HCT116 (cell line): Measurements from ENCODE around the gene KLHL25. TPM values are rescaled to one million over a fixed set of nuclear protein-coding genes. Genes with fewer than 3 reads are reported as not detected.

ENCODE experiments used
- ATAC-seq: fragments of 200-7000 bp; cut with Tn5 transposase; 2 replicates; pipeline ENCODE4 v1.9.1; 2020; ENCODE audit warnings: mild to moderate bottlenecking, moderate library complexity
- BruUV-seq: library from RNA; stranded (reverse); fragments of 400-500 nt; replicated peaks from 2 replicates; lab custom pipeline; 2021; lab: Mats Ljungman, UMichigan
- CTCF ChIA-PET: fragments of 300-600 bp; sonication (Branson Sonifier 250); formaldehyde crosslinking; loops from one replicate; lab custom pipeline; 2021; ENCODE audit warnings: antibody characterized with exemption; lab: Charles Lee
- POLR2A ChIA-PET: fragments of 300-600, 350-600 bp; sonication (Branson Sonifier 250); formaldehyde crosslinking; loops from one replicate; lab custom pipeline; 2021; ENCODE audit warnings: antibody characterized with exemption; lab: Charles Lee
- RAD21 ChIA-PET, 2 experiments: fragments of 300-600 bp; sonication (Branson Sonifier 250); formaldehyde crosslinking; loops; one replicate each; lab custom pipeline; 2023; ENCODE audit warnings: low total read pairs in 2 of 2; ENCODE audit not compliant: uncharacterized antibody in 2 of 2, unreplicated experiment in 2 of 2, low non-redundant PET in 1 of 2; lab: Charles Lee
- DNase-seq: peaks from one replicate; pipeline ENCODE4 v3.0.0-alpha.2; 2010; ENCODE audit warnings: low read depth, low spot score
- H2AFZ ChIP-seq: fragments of 200-600 bp; shearing (Covaris generic), sonication (generic); 2 replicates; pipeline ENCODE4 v1.6.1; 2017; ENCODE audit warnings: low read depth, mixed run types, mixed read lengths, antibody characterized with exemption, low read length; ENCODE audit not compliant: poor library complexity, severe bottlenecking
- H3K27ac ChIP-seq: 2 replicates; pipeline ENCODE4 v1.5.1; 2012; ENCODE audit warnings: low read depth, low read length
- H3K27me3 ChIP-seq: fragments of 200-600 bp; sonication (generic); 2 replicates; pipeline ENCODE4 v1.6.1; 2016; ENCODE audit warnings: mixed run types, low read length, mixed read lengths; ENCODE audit not compliant: insufficient read depth
- H3K36me3 ChIP-seq, 2 experiments: fragments of 200-500 bp in 1 of 2; fragments of 200-600 bp in 1 of 2; sonication (Bioruptor generic) in 1 of 2; sonication (generic) in 1 of 2; 2 replicates each; pipeline versions ENCODE4 v1.5.1 to v1.6.1; 2014 to 2016; ENCODE audit warnings: low read length in 2 of 2, inconsistent platforms in 1 of 2, mixed read lengths in 1 of 2, mixed run types in 1 of 2; ENCODE audit not compliant: insufficient read depth in 2 of 2, control insufficient read depth in 1 of 2
- H3K4me1 ChIP-seq, 2 experiments: fragments of 200-600 bp in 1 of 2; sonication (generic) in 1 of 2; 2 replicates each; pipeline versions ENCODE4 v1.5.1 to v1.6.1; 2012 to 2017; ENCODE audit warnings: low read length in 2 of 2, inconsistent platforms in 1 of 2, mild to moderate bottlenecking in 1 of 2, mixed read lengths in 1 of 2, mixed run types in 1 of 2, moderate library complexity in 1 of 2; ENCODE audit not compliant: insufficient read depth in 2 of 2, control insufficient read depth in 1 of 2
- H3K4me2 ChIP-seq: fragments of 200-600 bp; sonication (generic); 2 replicates; pipeline ENCODE4 v1.6.1; 2017; ENCODE audit warnings: mixed run types, low read length, mixed read lengths
- H3K4me3 ChIP-seq, 2 experiments: fragments of 200-600 bp in 1 of 2; sonication (generic) in 1 of 2; replicated peaks in 1 of 2; 2 replicates each; pipeline ENCODE4 v1.5.1; 2011 to 2016; ENCODE audit warnings: low read length in 2 of 2, control low read depth in 1 of 2, low read depth in 1 of 2, mild to moderate bottlenecking in 1 of 2, mixed read lengths in 1 of 2, mixed run types in 1 of 2
- H3K79me2 ChIP-seq: fragments of 200-600 bp; sonication (generic); 2 replicates; pipeline ENCODE4 v1.6.1; 2017; ENCODE audit warnings: mild to moderate bottlenecking, mixed run types, low read length, moderate library complexity, mixed read lengths; ENCODE audit not compliant: insufficient read depth
- H3K9ac ChIP-seq: fragments of 200-600 bp; sonication (generic); 2 replicates; pipeline ENCODE4 v1.6.1; 2016; ENCODE audit warnings: low read length, mixed read lengths
- H3K9me2 ChIP-seq: fragments of 200-600 bp; sonication (generic), shearing (Covaris generic); 2 replicates; pipeline ENCODE4 v1.6.1; 2017; ENCODE audit warnings: mixed run types, mild to moderate bottlenecking, moderate library complexity; ENCODE audit not compliant: insufficient read depth
- H3K9me3 ChIP-seq, 2 experiments: fragments of 200-500 bp in 1 of 2; fragments of 200-600 bp in 1 of 2; sonication (Bioruptor generic) in 1 of 2; sonication (generic) in 1 of 2; 2 replicates each; pipeline ENCODE4 v1.6.1; 2014 to 2017; ENCODE audit warnings: low read length in 2 of 2, mixed read lengths in 2 of 2, inconsistent platforms in 1 of 2, low read depth in 1 of 2, mild to moderate bottlenecking in 1 of 2, mixed run types in 1 of 2, moderate library complexity in 1 of 2; ENCODE audit not compliant: control insufficient read depth in 1 of 2, insufficient read depth in 1 of 2
- H4K20me1 ChIP-seq: fragments of 200-600 bp; sonication (generic), shearing (Covaris generic); 2 replicates; pipeline ENCODE4 v1.6.1; 2017; ENCODE audit warnings: mixed run types, mild to moderate bottlenecking, moderate library complexity; ENCODE audit not compliant: insufficient read depth
- CEBPB ChIP-seq: IDR thresholded peaks from 2 replicates; pipeline ENCODE4 v1.6.1; 2012; ENCODE audit warnings: low read depth
- EGR1 ChIP-seq: IDR thresholded peaks from 2 replicates; pipeline ENCODE4 v1.6.1; 2012; ENCODE audit warnings: low read depth
- EZH2 ChIP-seq: fragments of 200-600 bp; sonication (generic); IDR thresholded peaks from 2 replicates; pipeline ENCODE4 v1.6.1; 2017; ENCODE audit warnings: antibody characterized with exemption, mixed run types
- FOSL1 ChIP-seq: IDR thresholded peaks from 2 replicates; pipeline ENCODE4 v1.6.1; 2012; ENCODE audit warnings: low read depth
- POLR2A ChIP-seq: IDR thresholded peaks from 2 replicates; pipeline ENCODE4 v1.7.0; 2011; ENCODE audit warnings: borderline replicate concordance; ENCODE audit not compliant: insufficient read depth, insufficient read length; ENCODE audit errors: extremely low read depth
- POLR2AphosphoS5 ChIP-seq: IDR thresholded peaks from 2 replicates; pipeline ENCODE4 v1.6.1; 2011; ENCODE audit warnings: mild to moderate bottlenecking, low read depth, low read length, moderate library complexity
- RAD21 ChIP-seq: IDR thresholded peaks from 2 replicates; pipeline ENCODE4 v1.6.1; 2012; ENCODE audit warnings: low read depth, mild to moderate bottlenecking
- SP1 ChIP-seq: IDR thresholded peaks from 2 replicates; pipeline ENCODE4 v1.6.1; 2012; ENCODE audit warnings: low read depth
- TCF7L2 ChIP-seq: IDR thresholded peaks from 2 replicates; pipeline ENCODE4 v1.7.0; 2011; ENCODE audit warnings: borderline replicate concordance, inconsistent platforms; ENCODE audit not compliant: insufficient read depth, insufficient read length; ENCODE audit errors: extremely low read depth
- YY1 ChIP-seq: IDR thresholded peaks from 2 replicates; pipeline ENCODE4 v1.6.1; 2011; ENCODE audit warnings: low read length, low read depth, moderate library complexity, mild to moderate bottlenecking; ENCODE audit not compliant: insufficient replicate concordance; ENCODE audit errors: extremely low read depth
- intact Hi-C: fragments of 100-400 bp; cut with micrococcal nuclease; formaldehyde crosslinking; loops from 2 replicates; pipeline ENCODE4 v1.10.0; 2022
- total RNA-seq: library from RNA; stranded (reverse); gene quantifications from one replicate; pipeline ENCODE4 v1.2.1, GENCODE V29; 2021; ENCODE audit not compliant: unreplicated experiment
- TF ChIP-seq, protein P1 (sequence below): IDR thresholded peaks from 2 replicates; pipeline ENCODE4 v1.6.1; 2012
- TF ChIP-seq, protein P2 (sequence below): IDR thresholded peaks from 2 replicates; pipeline ENCODE4 v1.6.1; 2011; ENCODE audit warnings: mild to moderate bottlenecking, low read length, moderate library complexity; ENCODE audit not compliant: insufficient replicate concordance; ENCODE audit errors: extremely low read depth

The KLHL25 gene
- total RNA-seq, 1 experiment from 2014 or later = 5.3 TPM

DNA sequence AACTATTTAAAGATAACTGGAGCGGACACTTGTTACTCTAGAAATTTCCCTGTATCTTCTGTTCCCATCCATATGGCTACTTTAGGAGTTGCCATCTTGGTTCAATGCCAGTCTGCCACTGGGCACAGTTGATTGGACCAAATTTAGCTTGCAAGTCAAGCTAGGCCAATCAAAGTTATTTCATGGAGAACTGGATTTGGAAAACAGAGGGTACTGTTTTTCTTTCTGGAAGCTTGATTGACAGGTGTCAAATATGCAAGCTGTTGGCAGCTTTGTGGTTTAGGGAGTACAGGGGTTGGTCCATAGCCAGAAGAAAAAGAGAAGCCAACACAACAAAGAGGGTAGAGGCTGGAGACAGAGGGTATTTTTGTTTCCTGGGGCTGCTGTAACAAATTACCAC lies 33.4 kb upstream of the KLHL25 start:
- Histone ChIP-seq H3K9me3 (no peaks in the 10 kb centered on the region), H4K20me1 (no peaks in the 10 kb centered on the region), H3K79me2 (no peaks in the 10 kb centered on the region), H3K36me3 (no peaks in the 10 kb centered on the region), H3K4me1 (no peaks in the 10 kb centered on the region), H3K27ac (no peak overlapping the region), H3K9ac (no peak overlapping the region), H3K27me3 (no peaks in the 10 kb centered on the region), H3K4me3 (no peak overlapping the region), H3K9me2 (no peaks in the 10 kb centered on the region), H2AFZ (no peak overlapping the region), H3K4me2 (no peak overlapping the region)
- ATAC-seq (no peak), DNase-seq (no peak)
- ChIA-PET RAD21 (no interaction called here), POLR2A (no interaction called here)
- intact Hi-C loops = no loop called here
- TF ChIP-seq, protein P1, sequence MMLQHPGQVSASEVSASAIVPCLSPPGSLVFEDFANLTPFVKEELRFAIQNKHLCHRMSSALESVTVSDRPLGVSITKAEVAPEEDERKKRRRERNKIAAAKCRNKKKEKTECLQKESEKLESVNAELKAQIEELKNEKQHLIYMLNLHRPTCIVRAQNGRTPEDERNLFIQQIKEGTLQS = no peak
- TF ChIP-seq EGR1 (no peak), POLR2AphosphoS5 (no peak), CEBPB (no peak), RAD21 (no peak), SP1 (no peak), POLR2A (no peak), EZH2 (no peak), TCF7L2 (no peak), FOSL1 (no peak), YY1 (no peak)
- TF ChIP-seq, protein P2, sequence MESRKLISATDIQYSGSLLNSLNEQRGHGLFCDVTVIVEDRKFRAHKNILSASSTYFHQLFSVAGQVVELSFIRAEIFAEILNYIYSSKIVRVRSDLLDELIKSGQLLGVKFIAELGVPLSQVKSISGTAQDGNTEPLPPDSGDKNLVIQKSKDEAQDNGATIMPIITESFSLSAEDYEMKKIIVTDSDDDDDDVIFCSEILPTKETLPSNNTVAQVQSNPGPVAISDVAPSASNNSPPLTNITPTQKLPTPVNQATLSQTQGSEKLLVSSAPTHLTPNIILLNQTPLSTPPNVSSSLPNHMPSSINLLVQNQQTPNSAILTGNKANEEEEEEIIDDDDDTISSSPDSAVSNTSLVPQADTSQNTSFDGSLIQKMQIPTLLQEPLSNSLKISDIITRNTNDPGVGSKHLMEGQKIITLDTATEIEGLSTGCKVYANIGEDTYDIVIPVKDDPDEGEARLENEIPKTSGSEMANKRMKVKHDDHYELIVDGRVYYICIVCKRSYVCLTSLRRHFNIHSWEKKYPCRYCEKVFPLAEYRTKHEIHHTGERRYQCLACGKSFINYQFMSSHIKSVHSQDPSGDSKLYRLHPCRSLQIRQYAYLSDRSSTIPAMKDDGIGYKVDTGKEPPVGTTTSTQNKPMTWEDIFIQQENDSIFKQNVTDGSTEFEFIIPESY = no peak
- TF ChIP-seq, all 23 proteins: peak for 0
- no TSS peak for BruUV-seq
- CTCF ChIA-PET = no interaction called here
